PC-9 (cell line): ENCODE results near the gene IFNAR1.

Experiments used
- EZH2 ChIP-seq: fragments of 200-600 bp; sonication (generic); IDR thresholded peaks from 2 replicates; pipeline ENCODE4 v1.8.0; 2017; ENCODE audit warnings: antibody characterized with exemption, low read depth
- TF ChIP-seq, protein P1 (sequence below): fragments of 200-600 bp; sonication (generic); conservative IDR thresholded peaks from 2 replicates; pipeline ENCODE4 v1.6.1; 2017; ENCODE audit warnings: mixed run types, antibody characterized with exemption, mild to moderate bottlenecking, moderate library complexity

DNA sequence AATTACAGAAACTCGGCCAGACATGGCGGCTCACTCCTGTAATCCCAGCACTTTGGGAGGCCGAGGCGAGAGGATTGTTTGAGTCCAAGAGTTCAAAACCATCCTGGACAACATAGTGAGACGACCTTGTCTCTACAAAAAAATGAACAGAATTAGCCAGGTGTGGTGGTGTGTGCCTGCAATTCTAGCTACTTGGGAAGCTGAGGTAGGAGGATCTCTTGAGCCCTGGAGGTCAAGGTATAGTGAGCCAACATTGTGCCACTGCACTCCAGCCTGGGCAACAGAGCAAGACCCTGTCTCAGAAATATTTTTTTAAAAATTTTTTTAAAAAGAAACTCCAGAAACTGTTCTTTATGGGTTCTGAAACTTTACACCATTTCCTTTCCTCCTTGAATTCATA lies 40.1 kb downstream of the IFNAR1 start:
- TF ChIP-seq, protein P1, sequence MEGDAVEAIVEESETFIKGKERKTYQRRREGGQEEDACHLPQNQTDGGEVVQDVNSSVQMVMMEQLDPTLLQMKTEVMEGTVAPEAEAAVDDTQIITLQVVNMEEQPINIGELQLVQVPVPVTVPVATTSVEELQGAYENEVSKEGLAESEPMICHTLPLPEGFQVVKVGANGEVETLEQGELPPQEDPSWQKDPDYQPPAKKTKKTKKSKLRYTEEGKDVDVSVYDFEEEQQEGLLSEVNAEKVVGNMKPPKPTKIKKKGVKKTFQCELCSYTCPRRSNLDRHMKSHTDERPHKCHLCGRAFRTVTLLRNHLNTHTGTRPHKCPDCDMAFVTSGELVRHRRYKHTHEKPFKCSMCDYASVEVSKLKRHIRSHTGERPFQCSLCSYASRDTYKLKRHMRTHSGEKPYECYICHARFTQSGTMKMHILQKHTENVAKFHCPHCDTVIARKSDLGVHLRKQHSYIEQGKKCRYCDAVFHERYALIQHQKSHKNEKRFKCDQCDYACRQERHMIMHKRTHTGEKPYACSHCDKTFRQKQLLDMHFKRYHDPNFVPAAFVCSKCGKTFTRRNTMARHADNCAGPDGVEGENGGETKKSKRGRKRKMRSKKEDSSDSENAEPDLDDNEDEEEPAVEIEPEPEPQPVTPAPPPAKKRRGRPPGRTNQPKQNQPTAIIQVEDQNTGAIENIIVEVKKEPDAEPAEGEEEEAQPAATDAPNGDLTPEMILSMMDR = no peak
- no peak for TF ChIP-seq EZH2
